IMR-90 (cell line): ENCODE data around the gene COPZ2. TPM values are rescaled to one million over a fixed set of nuclear protein-coding genes. Genes with fewer than 3 reads are reported as not detected.

Experiments used
- ATAC-seq: fragments of 200-7000 bp; cut with Tn5 transposase; 2 replicates; pipeline ENCODE4 v1.9.1; 2020; ENCODE audit warnings: low read depth, mild to moderate bottlenecking, moderate library complexity
- BruUV-seq: library from RNA; stranded (reverse); fragments of 400-500 nt; replicated peaks from 2 replicates; lab custom pipeline; 2021; lab: Mats Ljungman, UMichigan
- CTCF ChIA-PET: fragments of 300-600 bp; formaldehyde crosslinking; extraction: SDS; loops from one replicate; lab custom pipeline; 2021; ENCODE audit warnings: antibody characterized with exemption; lab: Yijun Ruan, JAX
- POLR2A ChIA-PET: fragments of 300-600 bp; sonication (Branson Sonifier 250); formaldehyde crosslinking; loops from one replicate; lab custom pipeline; 2022; ENCODE audit warnings: antibody characterized with exemption; ENCODE audit not compliant: unreplicated experiment; lab: Charles Lee
- DNase-seq: peaks from one replicate; pipeline ENCODE4 v3.0.0; 2013
- H2AFZ ChIP-seq: replicated peaks from 2 replicates; pipeline ENCODE3; 2013; ENCODE audit warnings: low read length, mild to moderate bottlenecking; ENCODE audit not compliant: poor library complexity
- H2AK5ac ChIP-seq: 2 replicates; pipeline ENCODE4 v1.6.1; 2013; ENCODE audit warnings: low read depth, low read length, inconsistent platforms
- H2AK9ac ChIP-seq: replicated peaks from 2 replicates; pipeline ENCODE3; 2013; ENCODE audit warnings: mild to moderate bottlenecking, low read depth, low read length, moderate library complexity; ENCODE audit not compliant: poor library complexity
- H2BK120ac ChIP-seq: 2 replicates; pipeline ENCODE4 v1.6.1; 2013; ENCODE audit warnings: low read depth, low read length, inconsistent platforms
- H2BK15ac ChIP-seq: 3 replicates; pipeline ENCODE4 v1.6.1; 2013; ENCODE audit warnings: low read depth, low read length, inconsistent platforms
- H2BK20ac ChIP-seq: 2 replicates; pipeline ENCODE4 v1.6.1; 2013; ENCODE audit warnings: low read depth, mild to moderate bottlenecking, inconsistent platforms, low read length, moderate library complexity
- H2BK5ac ChIP-seq: 2 replicates; pipeline ENCODE4 v1.6.1; 2013; ENCODE audit warnings: mild to moderate bottlenecking, low read depth, low read length, inconsistent platforms; ENCODE audit not compliant: poor library complexity, severe bottlenecking
- H3K14ac ChIP-seq: replicated peaks from 2 replicates; pipeline ENCODE4 v1.6.1; 2013; ENCODE audit warnings: low read depth, low read length, inconsistent platforms
- H3K18ac ChIP-seq: 2 replicates; pipeline ENCODE4 v1.6.1; 2013; ENCODE audit warnings: low read depth, low read length, control low read depth
- H3K23ac ChIP-seq: 2 replicates; pipeline ENCODE4 v1.6.1; 2013; ENCODE audit warnings: low read depth, low read length, inconsistent platforms
- H3K27ac ChIP-seq: 2 replicates; pipeline ENCODE4 v1.5.1; 2013; ENCODE audit warnings: mild to moderate bottlenecking, control low read depth, low read length; ENCODE audit not compliant: insufficient read depth
- H3K27me3 ChIP-seq: 2 replicates; pipeline ENCODE4 v1.6.1; 2013; ENCODE audit warnings: low read length; ENCODE audit not compliant: control insufficient read depth, insufficient read depth
- H3K36me3 ChIP-seq: 2 replicates; pipeline ENCODE4 v1.6.1; 2013; ENCODE audit warnings: low read length, mixed read lengths; ENCODE audit not compliant: control insufficient read depth, insufficient read depth
- H3K4ac ChIP-seq: 2 replicates; pipeline ENCODE4 v1.6.1; 2013; ENCODE audit warnings: low read depth, low read length, inconsistent platforms
- H3K4me1 ChIP-seq: 2 replicates; pipeline ENCODE4 v1.6.1; 2013; ENCODE audit warnings: low read length, mixed read lengths; ENCODE audit not compliant: control insufficient read depth, insufficient read depth
- H3K4me2 ChIP-seq: 2 replicates; pipeline ENCODE4 v1.6.1; 2013; ENCODE audit warnings: low read depth, mild to moderate bottlenecking, control low read depth, low read length, moderate library complexity
- H3K4me3 ChIP-seq: 2 replicates; pipeline ENCODE4 v1.5.1; 2013; ENCODE audit warnings: low read depth, mild to moderate bottlenecking, control low read depth, low read length, moderate library complexity; ENCODE audit not compliant: insufficient read depth
- H3K56ac ChIP-seq: 2 replicates; pipeline ENCODE4 v1.6.1; 2013; ENCODE audit warnings: low read length, inconsistent platforms; ENCODE audit not compliant: insufficient read depth; ENCODE audit errors: extremely low read depth
- H3K79me1 ChIP-seq, 2 experiments: 2 replicates each; pipeline ENCODE4 v1.6.1; 2013; ENCODE audit warnings: low read length in 2 of 2, inconsistent platforms in 1 of 2, low read depth in 1 of 2
- H3K9ac ChIP-seq: 2 replicates; pipeline ENCODE4 v1.6.1; 2013; ENCODE audit warnings: low read depth, low read length, control low read depth
- H3K9me1 ChIP-seq: 2 replicates; pipeline ENCODE4 v1.6.1; 2013; ENCODE audit warnings: low read length, inconsistent platforms; ENCODE audit not compliant: insufficient read depth
- H3K9me3 ChIP-seq: 2 replicates; pipeline ENCODE4 v1.6.1; 2013; ENCODE audit warnings: low read length; ENCODE audit not compliant: control insufficient read depth, insufficient read depth
- H4K20me1 ChIP-seq: 2 replicates; pipeline ENCODE4 v1.6.1; 2013; ENCODE audit warnings: low read length, inconsistent platforms; ENCODE audit not compliant: insufficient read depth
- H4K5ac ChIP-seq: 2 replicates; pipeline ENCODE4 v1.6.1; 2013; ENCODE audit warnings: mild to moderate bottlenecking, low read depth, low read length, control low read depth
- H4K8ac ChIP-seq, 2 experiments: 2 replicates each; pipeline ENCODE4 v1.6.1; 2013; ENCODE audit warnings: low read depth in 2 of 2, low read length in 2 of 2, control low read depth in 1 of 2, inconsistent platforms in 1 of 2
- H4K91ac ChIP-seq: 2 replicates; pipeline ENCODE4 v1.6.1; 2013; ENCODE audit warnings: low read depth, low read length, inconsistent platforms; ENCODE audit not compliant: insufficient read depth
- CHD1 ChIP-seq: IDR thresholded peaks from 2 replicates; pipeline ENCODE4 v1.6.1; 2012; ENCODE audit warnings: low read depth, low read length, improper control_type of control experiment
- NFE2L2 ChIP-seq: fragments of 150-350 bp; IDR thresholded peaks from 2 replicates; pipeline ENCODE4 v1.6.1; 2016; ENCODE audit warnings: low read depth, mild to moderate bottlenecking, low read length
- RAD21 ChIP-seq: IDR thresholded peaks from 2 replicates; pipeline ENCODE4 v1.6.1; 2012; ENCODE audit warnings: low read length, improper control_type of control experiment
- RCOR1 ChIP-seq: IDR thresholded peaks from 2 replicates; pipeline ENCODE4 v1.6.1; 2012; ENCODE audit warnings: mild to moderate bottlenecking, low read length, improper control_type of control experiment; ENCODE audit not compliant: insufficient replicate concordance
- SMC3 ChIP-seq: fragments of 150-350 bp; IDR thresholded peaks from 2 replicates; pipeline ENCODE4 v1.6.1; 2016; ENCODE audit warnings: low read depth, mild to moderate bottlenecking, antibody characterized with exemption, low read length, moderate library complexity
- WGBS, 2 experiments: methylation state at CpG; one replicate each; pipeline versions ENCODE4 v1.1.5 to v1.1.7; 2013; ENCODE audit warnings: missing lambda C conversion rate in 2 of 2; ENCODE audit not compliant: insufficient read length in 1 of 2; ENCODE audit errors: extremely low coverage in 2 of 2; 5-methylcytosine and 5-hydroxymethylcytosine counted together
- dilution Hi-C: fragments of 300-500 bp; cut with HindIII; formaldehyde crosslinking; loops from one replicate; pipeline ENCODE4 v1.14.3; 2018; ENCODE audit warnings: low sequenced_read_pairs; ENCODE audit not compliant: unreplicated experiment
- in situ Hi-C: fragments of 300-500 bp; cut with MboI; formaldehyde crosslinking; loops from 3 replicates; pipeline ENCODE4 v1.14.3; 2019; ENCODE audit warnings: low sequenced_read_pairs, inconsistent platforms, mixed read lengths
- intact Hi-C: fragments of 100-400 bp; cut with micrococcal nuclease; formaldehyde crosslinking; loops from 2 replicates; pipeline ENCODE4 v1.10.0; 2022
- polyA plus RNA-seq, 3 experiments: library from polyadenylated mRNA; depleted of rRNA; stranded (reverse); fragments of >200 nt; gene quantifications; 2 replicates each; pipeline ENCODE4 v1.2.3, GENCODE V29; 2012; ENCODE audit warnings: low replicate concordance in 1 of 3
- total RNA-seq: library from RNA; depleted of rRNA; stranded (reverse); fragments of >200 nt; gene quantifications from 2 replicates; pipeline ENCODE4 v1.2.3, GENCODE V29; 2012

Gene COPZ2
- total and polyA plus RNA-seq, 2 of the 4 experiments (the other 2 are of a cell fraction) = 41.0 to 86.1 TPM

DNA sequence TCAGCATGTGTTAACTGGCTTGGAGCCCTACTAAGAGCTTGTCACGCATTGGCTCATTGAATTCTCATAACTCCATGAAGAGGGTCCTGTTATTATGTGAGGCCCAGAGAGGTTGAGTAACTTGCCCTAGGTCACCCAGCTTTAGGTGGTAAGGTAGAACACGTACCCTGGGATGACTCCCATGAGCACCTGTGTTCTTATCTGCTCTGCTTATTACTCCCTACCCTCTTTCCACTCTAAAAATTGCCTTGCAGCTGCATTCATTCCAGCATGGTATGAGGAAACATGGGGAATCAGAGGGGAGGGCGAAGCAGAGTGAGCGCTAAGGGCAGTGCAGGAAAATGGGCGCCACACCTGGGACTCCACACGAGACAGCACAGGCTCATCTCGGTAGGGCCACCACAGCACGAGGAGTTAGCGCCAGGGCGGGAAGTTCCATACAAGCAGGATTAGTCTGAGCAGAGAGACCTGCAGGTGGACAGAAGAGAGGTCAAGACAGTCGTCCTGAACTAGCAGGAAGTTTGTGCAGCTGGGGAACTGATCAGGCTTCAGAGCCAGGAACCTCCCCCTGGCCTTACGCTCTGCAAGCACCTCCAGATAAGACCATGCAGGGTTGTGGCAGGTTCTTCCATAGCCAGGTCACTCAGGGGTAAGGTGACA, 10.1 kb downstream of the COPZ2 start:
- no peaks in the 10 kb centered on the region for H3K9me1 ChIP-seq
- H3K36me3 ChIP-seq = peaks cover 4% of the 10 kb centered on the region; the same call in 1 of the 2 replicates
- H3K18ac ChIP-seq = no peak overlapping the region
- peaks cover 0 to 7% of the 10 kb centered on the region in 2 experiments; a peak in 1 of 4 replicates for H3K79me1 ChIP-seq
- H2BK5ac ChIP-seq = no peak overlapping the region
- in situ Hi-C loops (loop anchor here (5.0 to 10.0 kb wide), 2 partner anchors 100 to 567 kb away; partner anchors contain the start of genes HOXB3 and HOXB5), dilution Hi-C loops (no loop called here), intact Hi-C loops (loop anchor here (10.0 kb wide), 1 partner anchor 307 kb away; no protein-coding TSS in a partner anchor)
- no peak overlapping the region for H3K56ac ChIP-seq
- ChIA-PET POLR2A (interaction anchor here (0.5 to 0.9 kb wide), 3 partner anchors 41 to 47 kb away, joined by 3 to 7 read pairs (median 3); no protein-coding TSS in a partner anchor), CTCF (interaction anchor here (1.1 to 3.4 kb wide), 6 partner anchors 9 to 103 kb away, joined by 3 to 18 read pairs (median 5); no protein-coding TSS in a partner anchor)
- TF ChIP-seq NFE2L2 (no peak), RCOR1 (no peak), CHD1 (no peak), SMC3 (no peak), RAD21 (no peak)
- H3K4me1 ChIP-seq = peaks cover 18% of the 10 kb centered on the region
- no peak overlapping the region for H3K14ac ChIP-seq
- H3K4me3 ChIP-seq = no peak overlapping the region
- H3K27me3 ChIP-seq = no peaks in the 10 kb centered on the region
- ATAC-seq = no peak
- H2AK9ac ChIP-seq = no peak overlapping the region
- no peak overlapping the region for H3K4me2 ChIP-seq
- H2BK20ac ChIP-seq = no peak overlapping the region
- DNase-seq = no peak
- H3K9me3 ChIP-seq = no peaks in the 10 kb centered on the region
- no peak overlapping the region for H2BK120ac ChIP-seq
- H3K23ac ChIP-seq = no peak overlapping the region
- no peak overlapping the region for H4K8ac ChIP-seq
- WGBS, 2 experiments = 94% methylated on average over 8 of the region's 12 CpGs; no CpG with 5 or more reads in 1 of the 2 experiments
- H3K4ac ChIP-seq = no peak overlapping the region
- H4K5ac ChIP-seq = no peak overlapping the region
- H4K91ac ChIP-seq = no peak overlapping the region
- BruUV-seq = no TSS peak
- H2BK15ac ChIP-seq = no peak overlapping the region
- no peak overlapping the region for H2AFZ ChIP-seq
- H2AK5ac ChIP-seq = 0 out of 2 replicates have a peak overlapping the region, but pooled peaks have one; percentile 11
- no peak overlapping the region for H3K27ac ChIP-seq
- H3K9ac ChIP-seq = no peak overlapping the region
- peaks cover 3% of the 10 kb centered on the region; the same call in 1 of the 2 replicates for H4K20me1 ChIP-seq
